C4-2B (cell line): ENCODE results near the gene FBXW12.
"Not testable (repeated sequence)": the region's sequence is repeated elsewhere in the genome, so short reads cannot be mapped to it uniquely, and the experiment has no call there.

Source experiments
- CTCF ChIP-seq: fragments of 450-650 bp; conservative IDR thresholded peaks from 2 replicates; pipeline ENCODE4 v1.5.1; 2017; ENCODE audit warnings: mild to moderate bottlenecking
- ZFX ChIP-seq: fragments of 450-650 bp; IDR thresholded peaks from 2 replicates; pipeline ENCODE4 v1.6.1; 2017

GRCh38 chr3:48331706-48332435 lies 40.1 kb upstream of the FBXW12 start:
- not testable (repeated sequence) for TF ChIP-seq CTCF, ZFX
